KOPT-K1 (cell line): Measurements from ENCODE around the gene MICU1.
A peak's percentile ranks its signal among the peaks of the same experiment; 100 is the strongest.

Experiments used
- H3K27ac ChIP-seq: fragments of 200-600 bp; sonication (generic); 2 replicates; pipeline ENCODE4 v1.5.1; 2016; ENCODE audit warnings: antibody characterized with exemption, mild to moderate bottlenecking, low read depth, low read length; ENCODE audit not compliant: poor library complexity, severe bottlenecking
- H3K36me3 ChIP-seq: fragments of 200-600 bp; sonication (generic); 2 replicates; pipeline ENCODE4 v1.5.1; 2017; ENCODE audit warnings: antibody characterized with exemption, mild to moderate bottlenecking, low read length, moderate library complexity; ENCODE audit not compliant: insufficient read depth
- H3K9me3 ChIP-seq: fragments of 200-600 bp; sonication (generic); 2 replicates; pipeline ENCODE4 v1.5.1; 2017; ENCODE audit warnings: antibody characterized with exemption, low read length, mild to moderate bottlenecking; ENCODE audit not compliant: insufficient read depth, poor library complexity, severe bottlenecking

The MICU1 gene

DNA sequence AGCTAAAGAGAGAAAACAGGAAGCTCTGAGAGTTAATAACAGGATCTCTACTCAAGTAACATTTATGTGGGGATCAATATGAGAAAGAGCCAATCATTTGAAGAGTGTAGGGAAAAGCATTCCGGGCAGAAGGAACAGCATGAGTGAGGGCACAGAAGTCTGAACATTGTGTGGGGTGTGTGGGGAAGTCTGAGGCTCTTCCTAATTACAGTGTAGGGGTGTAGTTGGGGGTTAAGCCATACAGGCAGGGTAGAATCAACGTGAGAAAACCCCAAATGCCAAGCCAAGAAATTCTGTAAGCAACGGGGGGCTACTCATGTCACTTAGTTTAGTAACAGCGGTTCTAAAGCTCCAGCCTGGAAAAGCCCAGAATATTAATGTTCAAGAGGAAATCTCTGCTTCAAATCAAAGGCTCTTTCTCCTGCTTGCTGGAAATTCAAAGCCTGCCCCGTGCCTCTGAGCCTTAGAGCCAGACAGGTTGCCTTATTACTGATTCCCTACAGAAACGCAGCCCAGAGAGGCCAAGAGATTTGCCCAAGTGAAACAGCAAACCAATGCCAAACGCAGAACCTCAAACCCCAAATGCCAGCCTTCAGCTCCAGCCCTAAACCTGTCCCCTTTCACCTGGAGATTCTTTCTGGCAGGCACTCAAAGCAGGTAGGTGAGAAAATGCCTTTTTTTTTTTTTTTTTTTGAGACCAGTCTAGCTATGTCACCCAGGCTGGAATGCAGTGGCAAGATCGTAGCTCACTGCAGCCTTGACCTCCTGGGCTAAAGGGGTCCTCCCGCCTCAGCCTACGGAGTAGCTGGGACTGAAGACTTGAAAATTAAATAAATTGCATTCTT lies 307.2 kb downstream of the MICU1 start:
- Histone ChIP-seq H3K27ac (peak overlapping the region; percentile 94), H3K9me3 (no peaks in the 10 kb centered on the region), H3K36me3 (no peaks in the 10 kb centered on the region)
